PC-3 (cell line): Measurements from ENCODE around the gene MED13L. TPM values are rescaled to one million over a fixed set of nuclear protein-coding genes. Genes with fewer than 3 reads are reported as not detected.

Source experiments
- ATAC-seq: fragments of 200-7000 bp; cut with Tn5 transposase; 2 replicates; pipeline ENCODE4 v1.9.1; 2020; ENCODE audit warnings: mild to moderate bottlenecking, moderate library complexity
- BruUV-seq: library from RNA; stranded (reverse); fragments of 400-500 nt; replicated peaks from 2 replicates; lab custom pipeline; 2021; lab: Mats Ljungman, UMichigan
- CTCF ChIA-PET: fragments of 300-600 bp; sonication (Branson Sonifier 250); formaldehyde crosslinking; loops from one replicate; lab custom pipeline; 2022; ENCODE audit warnings: antibody characterized with exemption; lab: Charles Lee
- POLR2A ChIA-PET: fragments of 300-600 bp; sonication (Branson Sonifier 250); formaldehyde crosslinking; loops from one replicate; lab custom pipeline; 2022; ENCODE audit warnings: antibody characterized with exemption; ENCODE audit not compliant: unreplicated experiment; lab: Charles Lee
- DNase-seq: peaks from one replicate; pipeline ENCODE4 v3.0.0-alpha.2; 2015
- H2AFZ ChIP-seq: fragments of 300-600 bp; sonication (generic); 2 replicates; pipeline ENCODE4 v1.6.0; 2016; ENCODE audit warnings: antibody characterized with exemption, low read length
- H3F3A ChIP-seq: fragments of 300-600 bp; sonication (generic); one replicate; pipeline ENCODE4 v1.6.0; 2017; ENCODE audit warnings: antibody characterized with exemption, low read length, control low read depth, mild to moderate bottlenecking; ENCODE audit not compliant: unreplicated experiment
- H3K27ac ChIP-seq: fragments of 300-600 bp; sonication (generic); 2 replicates; pipeline ENCODE4 v1.5.1; 2016; ENCODE audit warnings: mild to moderate bottlenecking, low read length
- H3K27me3 ChIP-seq: fragments of 300-600 bp; sonication (generic); 2 replicates; pipeline ENCODE4 v1.6.1; 2016; ENCODE audit warnings: low read length, mixed read lengths
- H3K36me3 ChIP-seq: fragments of 300-600 bp; sonication (generic); 2 replicates; pipeline ENCODE4 v1.6.1; 2016; ENCODE audit warnings: low read depth, mixed run types, low read length, mixed read lengths
- H3K4me1 ChIP-seq: fragments of 300-600 bp; sonication (generic); 2 replicates; pipeline ENCODE4 v1.5.1; 2016; ENCODE audit warnings: low read length; ENCODE audit not compliant: insufficient read depth
- H3K4me2 ChIP-seq: fragments of 300-600 bp; sonication (generic); 2 replicates; pipeline ENCODE4 v1.6.0; 2016; ENCODE audit warnings: low read length
- H3K4me3 ChIP-seq: fragments of 300-600 bp; sonication (generic); 2 replicates; pipeline ENCODE4 v1.5.1; 2016; ENCODE audit warnings: mild to moderate bottlenecking, low read length, mixed read lengths
- H3K79me2 ChIP-seq: fragments of 300-600 bp; sonication (generic); 2 replicates; pipeline ENCODE4 v1.6.1; 2017; ENCODE audit warnings: low read length, mixed read lengths
- H3K9ac ChIP-seq: fragments of 300-600 bp; sonication (generic); 2 replicates; pipeline ENCODE4 v1.6.0; 2016; ENCODE audit warnings: mild to moderate bottlenecking, low read length
- H3K9me2 ChIP-seq: fragments of 300-600 bp; sonication (generic); replicated peaks from 2 replicates; pipeline ENCODE4 v1.6.1; 2016; ENCODE audit warnings: mixed run types, low read length, mixed read lengths
- H3K9me3 ChIP-seq: fragments of 300-600 bp; sonication (generic); 2 replicates; pipeline ENCODE4 v1.6.1; 2016; ENCODE audit warnings: low read length, mixed read lengths
- H4K20me1 ChIP-seq: fragments of 300-600 bp; sonication (generic); 2 replicates; pipeline ENCODE4 v1.6.1; 2016; ENCODE audit warnings: low read length, mixed read lengths
- CTCF ChIP-seq: fragments of 300-600 bp; sonication (generic); conservative IDR thresholded peaks from 2 replicates; pipeline ENCODE4 v1.5.1; 2017; ENCODE audit warnings: antibody characterized with exemption, low read depth, mild to moderate bottlenecking, low read length
- EZH2 ChIP-seq: fragments of 300-600 bp; sonication (generic); IDR thresholded peaks from one replicate; pipeline ENCODE4 v1.6.1; 2017; ENCODE audit warnings: antibody characterized with exemption, mild to moderate bottlenecking, low read length; ENCODE audit not compliant: unreplicated experiment
- EZH2phosphoT487 ChIP-seq: fragments of 300-600 bp; sonication (generic); IDR thresholded peaks from 2 replicates; pipeline ENCODE4 v1.6.1; 2018; ENCODE audit warnings: mild to moderate bottlenecking, antibody characterized with exemption, low read length, borderline replicate concordance
- intact Hi-C: fragments of 100-400 bp; cut with micrococcal nuclease; formaldehyde crosslinking; loops from 2 replicates; pipeline ENCODE4 v1.9.0; 2023
- total RNA-seq: library from RNA; depleted of rRNA; stranded (reverse); fragments of >200 nt; gene quantifications from 2 replicates; pipeline ENCODE4 v1.2.3, GENCODE V29; 2014

Gene MED13L
- total RNA-seq, 1 experiment from 2014 or later: 61.2 TPM

- Histone ChIP-seq H3K9me3 (no peaks in the 10 kb centered on the region), H4K20me1 (no peaks in the 10 kb centered on the region), H3K27me3 (no peaks in the 10 kb centered on the region), H3F3A (no peaks in the 10 kb centered on the region), H3K4me3 (no peak overlapping the region), H3K9me2 (no peaks in the 10 kb centered on the region), H3K4me1 (no peaks in the 10 kb centered on the region), H3K36me3 (no peaks in the 10 kb centered on the region), H3K27ac (no peak overlapping the region), H3K9ac (no peak overlapping the region), H3K79me2 (no peaks in the 10 kb centered on the region), H3K4me2 (no peak overlapping the region), H2AFZ (no peak overlapping the region)
- no peak for TF ChIP-seq EZH2
- ChIA-PET POLR2A (no interaction called here), CTCF (no interaction called here)
- ATAC-seq (no peak), DNase-seq (no peak)
- intact Hi-C loops: no loop called here
- no TSS peak for BruUV-seq
Observed at GRCh38 chr12:115932066-115932465, 345.4 kb downstream of the MED13L start.

DNA sequence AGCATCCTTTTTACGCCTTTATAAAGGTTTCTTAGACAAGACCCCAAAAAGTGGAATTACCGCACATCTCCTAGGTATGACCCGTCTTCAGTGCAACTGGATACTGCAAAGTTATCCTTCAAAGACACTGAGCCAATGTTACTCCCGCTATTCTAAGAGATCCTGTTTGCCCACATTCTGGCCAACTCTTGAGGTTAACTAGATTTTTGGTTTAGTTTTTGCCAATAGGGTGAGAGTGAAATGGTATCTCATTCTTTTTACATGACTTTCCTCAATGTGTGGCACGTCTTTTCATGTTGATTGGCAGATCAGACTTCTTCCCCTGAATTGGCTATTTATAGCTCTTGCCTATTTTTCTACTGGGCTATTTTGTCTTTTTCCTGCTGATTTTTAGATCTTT is 347.2 kb downstream of the MED13L start:
- H3K9me3 ChIP-seq: no peaks in the 10 kb centered on the region
- ChIA-PET CTCF (no interaction called here), POLR2A (no interaction called here)
- H3K4me2 ChIP-seq: no peak overlapping the region
- no peak overlapping the region for H2AFZ ChIP-seq
- intact Hi-C loops: no loop called here
- peak; percentile 68 for DNase-seq
- no peak for ATAC-seq
- no peaks in the 10 kb centered on the region for H3K27me3 ChIP-seq
- H3K9me2 ChIP-seq: no peaks in the 10 kb centered on the region
- H3K36me3 ChIP-seq: no peaks in the 10 kb centered on the region
- no peaks in the 10 kb centered on the region for H4K20me1 ChIP-seq
- H3K27ac ChIP-seq: no peak overlapping the region
- BruUV-seq: no TSS peak
- TF ChIP-seq EZH2phosphoT487: no peak
- no peak for TF ChIP-seq CTCF
- TF ChIP-seq EZH2: no peak
- no peak overlapping the region for H3K4me3 ChIP-seq
- no peak overlapping the region for H3K9ac ChIP-seq
- no peaks in the 10 kb centered on the region for H3K79me2 ChIP-seq
- no peaks in the 10 kb centered on the region for H3K4me1 ChIP-seq
- H3F3A ChIP-seq: no peaks in the 10 kb centered on the region

- Histone ChIP-seq H3K9me2 (no peaks in the 10 kb centered on the region), H3F3A (no peaks in the 10 kb centered on the region), H3K27me3 (peaks cover 18% of the 10 kb centered on the region; the same call in 1 of the 2 replicates), H3K9me3 (peaks cover 10% of the 10 kb centered on the region), H2AFZ (no peak overlapping the region), H3K9ac (no peak overlapping the region), H4K20me1 (no peaks in the 10 kb centered on the region), H3K36me3 (no peaks in the 10 kb centered on the region), H3K4me3 (no peak overlapping the region), H3K4me1 (no peaks in the 10 kb centered on the region), H3K4me2 (no peak overlapping the region), H3K27ac (no peak overlapping the region), H3K79me2 (no peaks in the 10 kb centered on the region)
- no TSS peak for BruUV-seq
- TF ChIP-seq CTCF (no peak), EZH2phosphoT487 (no peak), EZH2 (no peak)
- ATAC-seq: no peak
- ChIA-PET POLR2A (no interaction called here), CTCF (no interaction called here)
- no peak for DNase-seq
- intact Hi-C loops: no loop called here
Observed at GRCh38 chr12:115926037-115926670, 351.3 kb downstream of the MED13L start.
